Measurements from ENCODE around the gene SNX9. TPM values are rescaled to one million over a fixed set of nuclear protein-coding genes. Genes with fewer than 3 reads are reported as not detected.

The SNX9 gene
- total and polyA plus RNA-seq, 10 of the 15 experiments (the other 5 are each of a cell fraction or from before 2014, with no cell fraction given): 0.03 to 2.0 (median 0.37) TPM

DNA sequence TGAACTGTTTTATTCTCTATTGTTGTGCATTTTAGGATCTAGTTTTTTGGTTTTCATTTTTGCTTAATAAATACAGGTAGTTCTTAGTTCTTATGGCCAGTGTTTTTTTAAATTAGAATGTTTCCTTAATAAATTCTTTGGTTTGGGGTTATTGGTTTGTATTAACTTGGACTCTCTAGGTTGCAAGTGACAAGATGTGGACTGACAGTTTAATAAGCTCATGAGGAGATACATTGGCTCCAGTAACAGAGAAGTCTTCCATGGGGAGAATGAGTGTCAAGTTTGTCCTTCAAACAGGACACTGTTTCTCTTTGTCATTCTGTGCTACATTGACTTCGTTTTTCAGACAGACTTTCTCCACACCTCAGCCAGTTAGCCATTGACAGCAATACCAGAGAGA, 39.7 kb downstream of the SNX9 start (continued):
- no peak for TF ChIP-seq NR2C1 (IDR thresholded peaks at IDR 0.05)
- TF ChIP-seq JUND (IDR thresholded peaks at IDR 0.05; ENCODE audit: low read depth, low read length): no peak
- TF ChIP-seq, protein P1, sequence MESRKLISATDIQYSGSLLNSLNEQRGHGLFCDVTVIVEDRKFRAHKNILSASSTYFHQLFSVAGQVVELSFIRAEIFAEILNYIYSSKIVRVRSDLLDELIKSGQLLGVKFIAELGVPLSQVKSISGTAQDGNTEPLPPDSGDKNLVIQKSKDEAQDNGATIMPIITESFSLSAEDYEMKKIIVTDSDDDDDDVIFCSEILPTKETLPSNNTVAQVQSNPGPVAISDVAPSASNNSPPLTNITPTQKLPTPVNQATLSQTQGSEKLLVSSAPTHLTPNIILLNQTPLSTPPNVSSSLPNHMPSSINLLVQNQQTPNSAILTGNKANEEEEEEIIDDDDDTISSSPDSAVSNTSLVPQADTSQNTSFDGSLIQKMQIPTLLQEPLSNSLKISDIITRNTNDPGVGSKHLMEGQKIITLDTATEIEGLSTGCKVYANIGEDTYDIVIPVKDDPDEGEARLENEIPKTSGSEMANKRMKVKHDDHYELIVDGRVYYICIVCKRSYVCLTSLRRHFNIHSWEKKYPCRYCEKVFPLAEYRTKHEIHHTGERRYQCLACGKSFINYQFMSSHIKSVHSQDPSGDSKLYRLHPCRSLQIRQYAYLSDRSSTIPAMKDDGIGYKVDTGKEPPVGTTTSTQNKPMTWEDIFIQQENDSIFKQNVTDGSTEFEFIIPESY (IDR thresholded peaks at IDR 0.05): no peak
- no peak for TF ChIP-seq IKZF2 (IDR thresholded peaks at IDR 0.05)
- no peak for TF ChIP-seq RELA (IDR thresholded peaks at IDR 0.05; ENCODE audit: borderline replicate concordance, partially characterized antibody)
- no peak for TF ChIP-seq HDAC2 (IDR thresholded peaks at IDR 0.05)
- TF ChIP-seq FOXK2 (IDR thresholded peaks at IDR 0.05): no peak

DNA sequence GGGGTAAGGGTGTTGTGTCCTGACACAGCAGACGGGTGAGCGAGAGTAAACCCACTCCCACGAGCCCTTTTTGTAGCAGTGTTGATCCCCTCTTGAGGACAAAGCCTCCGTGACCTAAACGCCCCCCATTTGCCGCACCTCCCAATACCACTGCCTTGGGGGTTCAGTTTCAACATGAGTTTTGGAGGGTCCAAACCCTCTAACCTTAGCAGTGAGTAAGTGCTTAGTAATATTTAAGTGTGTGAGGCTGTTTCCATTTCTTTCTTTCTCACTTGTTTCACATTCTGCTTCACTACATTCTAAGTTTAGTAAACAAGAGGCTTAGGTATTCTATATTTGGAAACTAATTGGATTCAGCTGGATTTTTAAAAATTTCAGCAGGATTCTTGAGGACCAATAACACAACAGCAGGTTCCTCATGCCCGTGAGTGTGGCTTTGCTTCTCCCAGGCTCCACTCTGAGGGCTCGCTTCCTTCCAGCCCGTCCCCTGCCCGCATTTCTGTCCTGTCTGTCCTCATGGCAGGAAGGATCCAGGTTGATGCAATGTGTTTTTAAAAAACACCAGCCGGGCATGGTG, 41.2 kb downstream of the SNX9 start:
- no peak overlapping the region for H3K27ac ChIP-seq (ENCODE audit: control insufficient read depth, insufficient read depth)
- TF ChIP-seq RFX5 (IDR thresholded peaks at IDR 0.05; ENCODE audit: low read depth, low read length) (no peak), TBL1XR1 (IDR thresholded peaks at IDR 0.05; ENCODE audit: low read depth, low read length) (no peak), SREBF2 (IDR thresholded peaks at IDR 0.05; ENCODE audit: low read length) (no peak), BHLHE40 (IDR thresholded peaks at IDR 0.05; ENCODE audit: borderline replicate concordance in 1 of 2, low read depth in 2 of 2, low read length in 1 of 2) (no peak), ZNF274 (IDR thresholded peaks at IDR 0.05; ENCODE audit: insufficient read depth, insufficient read length) (no peak)
- TF ChIP-seq, protein P2, sequence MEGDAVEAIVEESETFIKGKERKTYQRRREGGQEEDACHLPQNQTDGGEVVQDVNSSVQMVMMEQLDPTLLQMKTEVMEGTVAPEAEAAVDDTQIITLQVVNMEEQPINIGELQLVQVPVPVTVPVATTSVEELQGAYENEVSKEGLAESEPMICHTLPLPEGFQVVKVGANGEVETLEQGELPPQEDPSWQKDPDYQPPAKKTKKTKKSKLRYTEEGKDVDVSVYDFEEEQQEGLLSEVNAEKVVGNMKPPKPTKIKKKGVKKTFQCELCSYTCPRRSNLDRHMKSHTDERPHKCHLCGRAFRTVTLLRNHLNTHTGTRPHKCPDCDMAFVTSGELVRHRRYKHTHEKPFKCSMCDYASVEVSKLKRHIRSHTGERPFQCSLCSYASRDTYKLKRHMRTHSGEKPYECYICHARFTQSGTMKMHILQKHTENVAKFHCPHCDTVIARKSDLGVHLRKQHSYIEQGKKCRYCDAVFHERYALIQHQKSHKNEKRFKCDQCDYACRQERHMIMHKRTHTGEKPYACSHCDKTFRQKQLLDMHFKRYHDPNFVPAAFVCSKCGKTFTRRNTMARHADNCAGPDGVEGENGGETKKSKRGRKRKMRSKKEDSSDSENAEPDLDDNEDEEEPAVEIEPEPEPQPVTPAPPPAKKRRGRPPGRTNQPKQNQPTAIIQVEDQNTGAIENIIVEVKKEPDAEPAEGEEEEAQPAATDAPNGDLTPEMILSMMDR (IDR thresholded peaks at IDR 0.05 in 2 of 3, conservative IDR thresholded peaks at IDR 0.05 in 1 of 3; ENCODE audit: control insufficient read depth in 2 of 3, extremely low read depth in 1 of 3, insufficient read depth in 1 of 3, low read depth in 3 of 3, low read length in 3 of 3): no peak
- TF ChIP-seq, protein P3, sequence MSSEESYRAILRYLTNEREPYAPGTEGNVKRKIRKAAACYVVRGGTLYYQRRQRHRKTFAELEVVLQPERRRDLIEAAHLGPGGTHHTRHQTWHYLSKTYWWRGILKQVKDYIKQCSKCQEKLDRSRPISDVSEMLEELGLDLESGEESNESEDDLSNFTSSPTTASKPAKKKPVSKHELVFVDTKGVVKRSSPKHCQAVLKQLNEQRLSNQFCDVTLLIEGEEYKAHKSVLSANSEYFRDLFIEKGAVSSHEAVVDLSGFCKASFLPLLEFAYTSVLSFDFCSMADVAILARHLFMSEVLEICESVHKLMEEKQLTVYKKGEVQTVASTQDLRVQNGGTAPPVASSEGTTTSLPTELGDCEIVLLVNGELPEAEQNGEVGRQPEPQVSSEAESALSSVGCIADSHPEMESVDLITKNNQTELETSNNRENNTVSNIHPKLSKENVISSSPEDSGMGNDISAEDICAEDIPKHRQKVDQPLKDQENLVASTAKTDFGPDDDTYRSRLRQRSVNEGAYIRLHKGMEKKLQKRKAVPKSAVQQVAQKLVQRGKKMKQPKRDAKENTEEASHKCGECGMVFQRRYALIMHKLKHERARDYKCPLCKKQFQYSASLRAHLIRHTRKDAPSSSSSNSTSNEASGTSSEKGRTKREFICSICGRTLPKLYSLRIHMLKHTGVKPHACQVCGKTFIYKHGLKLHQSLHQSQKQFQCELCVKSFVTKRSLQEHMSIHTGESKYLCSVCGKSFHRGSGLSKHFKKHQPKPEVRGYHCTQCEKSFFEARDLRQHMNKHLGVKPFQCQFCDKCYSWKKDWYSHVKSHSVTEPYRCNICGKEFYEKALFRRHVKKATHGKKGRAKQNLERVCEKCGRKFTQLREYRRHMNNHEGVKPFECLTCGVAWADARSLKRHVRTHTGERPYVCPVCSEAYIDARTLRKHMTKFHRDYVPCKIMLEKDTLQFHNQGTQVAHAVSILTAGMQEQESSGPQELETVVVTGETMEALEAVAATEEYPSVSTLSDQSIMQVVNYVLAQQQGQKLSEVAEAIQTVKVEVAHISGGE (CRISPR knock-in tag; IDR thresholded peaks at IDR 0.05): no peak
- no TSS peak for BruUV-seq (replicated peaks)
- no peak overlapping the region for H3K4me2 ChIP-seq (ENCODE audit: control insufficient read depth, insufficient read depth)
- in situ Hi-C loops (cut with MboI): no loop called here
- intact Hi-C loops (cut with micrococcal nuclease; ENCODE audit: unreplicated experiment): no loop called here
- H3K9me3 ChIP-seq (replicated peaks; ENCODE audit: control insufficient read depth, insufficient read depth, low read length): no peaks in the 10 kb centered on the region
- 0 out of 4 replicates have a peak, but pooled peaks cover 0 to 3% of the 10 kb centered on the region in 2 experiments for H3K27me3 ChIP-seq (replicated peaks in 1 of 2; ENCODE audit: control insufficient read depth in 2 of 2, insufficient read depth in 2 of 2, low read length in 1 of 2)
- H3K79me2 ChIP-seq (ENCODE audit: control insufficient read depth, insufficient read depth, low read length): no peaks in the 10 kb centered on the region
- ChIA-PET POLR2A (no interaction called here), CTCF (interaction anchor here (0.8 kb wide), 1 partner anchor 9 kb away, joined by 3 read pairs; no protein-coding TSS in a partner anchor), SMC1A (ENCODE audit: uncharacterized antibody, unreplicated experiment) (no interaction called here), RAD21 (ENCODE audit: unreplicated experiment) (no interaction called here)
- H2AFZ ChIP-seq (ENCODE audit: control insufficient read depth, low read depth, low read length): no peak overlapping the region
- no peak overlapping the region for H3K4me3 ChIP-seq
- H3K9ac ChIP-seq (ENCODE audit: control insufficient read depth, insufficient read depth, low read length): no peak overlapping the region
- no peaks in the 10 kb centered on the region for H3K36me3 ChIP-seq (ENCODE audit: control insufficient read depth in 2 of 2, insufficient read depth in 2 of 2, low read length in 1 of 2)
- no peaks in the 10 kb centered on the region for H4K20me1 ChIP-seq (ENCODE audit: control insufficient read depth, insufficient read depth)
- 94% methylated on average over 11 of the region's 11 CpGs for WGBS (ENCODE audit: insufficient coverage, insufficient replicate concordance, low lambda C conversion rate, missing lambda C conversion rate)
- H3K4me1 ChIP-seq (ENCODE audit: control insufficient read depth, insufficient read depth, low read length): no peaks in the 10 kb centered on the region
- DNase-seq (ENCODE audit: low read depth, low spot score): no peak
- no peak for ATAC-seq
- no peak for FAIRE-seq
